ENCODE data around the gene STPG1.

Gene STPG1

DNA sequence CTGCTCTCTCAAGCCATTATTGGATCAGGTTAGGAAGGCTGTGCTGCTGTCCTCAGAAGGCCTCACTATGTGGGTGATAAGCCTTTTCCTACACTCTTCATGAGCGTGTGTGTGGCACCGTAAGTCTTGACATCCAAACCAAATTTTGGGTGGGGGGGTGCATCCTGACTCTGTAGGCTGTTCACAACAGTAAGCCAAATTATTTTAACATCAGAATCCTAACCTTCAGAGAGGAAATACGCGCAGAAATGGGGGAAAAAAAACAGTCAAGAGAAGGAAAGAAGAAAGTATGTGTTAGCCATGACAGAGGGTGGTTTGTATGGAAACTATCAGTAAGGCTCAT, 21.0 kb downstream of the STPG1 start:
- DNase-seq: no peak

- peak; percentile 15 to 40 for DNase-seq
Measured at GRCh38 chr1:24391882-24392603, 21.5 kb downstream of the STPG1 start.

DNA sequence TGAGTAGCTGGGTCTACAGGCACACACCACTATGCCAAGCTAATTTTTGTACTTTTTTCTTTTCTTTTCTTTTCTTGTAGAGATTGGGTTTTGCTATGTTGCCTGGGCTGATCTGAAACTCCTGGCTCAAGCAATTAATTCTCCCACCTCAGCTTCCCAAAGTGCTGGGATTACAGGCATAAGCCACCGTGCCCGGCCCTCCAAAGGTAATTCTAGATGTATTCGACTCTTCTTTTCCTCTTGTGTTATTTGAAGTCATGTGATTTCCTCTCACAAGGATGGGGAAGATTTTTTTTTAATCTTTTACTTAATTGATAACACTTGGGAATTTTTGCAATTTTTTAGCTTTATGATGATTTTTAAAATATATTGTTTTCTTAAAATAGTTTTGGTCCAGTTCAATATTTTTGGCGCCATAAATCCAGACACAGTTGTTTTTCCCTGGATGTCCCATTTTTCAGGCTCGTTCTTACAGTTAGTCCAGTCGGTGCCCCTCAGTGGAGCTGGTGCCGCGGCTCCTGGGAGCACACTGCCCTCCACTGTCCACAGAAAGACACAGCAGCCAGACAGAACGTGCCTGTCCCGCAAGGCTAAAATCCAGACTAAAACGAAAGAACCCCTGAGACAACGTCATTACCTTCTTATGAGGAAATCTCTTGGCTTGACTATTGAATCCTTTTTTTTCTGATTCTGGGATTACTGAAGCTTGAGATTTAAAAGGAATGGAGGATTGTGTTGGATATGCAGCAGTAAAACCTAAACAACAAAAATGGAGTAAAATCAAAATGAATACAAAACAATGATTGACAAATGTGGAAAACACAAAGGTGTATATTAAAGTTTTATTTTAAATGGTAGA, 22.4 kb downstream of the STPG1 start:
- peak; percentile 69 to 74 for DNase-seq

DNA sequence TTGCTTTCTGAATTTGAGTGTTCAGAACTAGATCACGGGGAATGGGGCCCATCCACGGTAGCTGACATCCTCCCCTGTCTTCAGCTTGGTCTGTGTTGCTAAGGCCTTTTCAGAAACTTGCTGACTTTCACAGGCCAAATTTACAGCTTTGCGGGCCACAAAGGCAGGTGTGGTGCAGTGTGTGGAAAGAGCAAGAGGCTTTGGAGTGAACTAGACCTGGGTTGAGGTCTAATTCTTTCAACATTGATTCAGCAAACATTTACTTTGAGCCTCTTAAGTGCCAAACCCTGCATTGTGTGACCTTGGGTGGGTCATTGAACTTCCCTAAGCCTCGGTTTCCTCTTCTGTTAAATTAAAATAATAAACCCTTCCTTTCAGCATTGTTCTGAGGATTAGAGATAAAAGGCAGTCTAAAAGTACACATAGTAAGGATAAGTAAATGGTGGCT, 24.3 kb downstream of the STPG1 start:
- no peak for DNase-seq

DNA sequence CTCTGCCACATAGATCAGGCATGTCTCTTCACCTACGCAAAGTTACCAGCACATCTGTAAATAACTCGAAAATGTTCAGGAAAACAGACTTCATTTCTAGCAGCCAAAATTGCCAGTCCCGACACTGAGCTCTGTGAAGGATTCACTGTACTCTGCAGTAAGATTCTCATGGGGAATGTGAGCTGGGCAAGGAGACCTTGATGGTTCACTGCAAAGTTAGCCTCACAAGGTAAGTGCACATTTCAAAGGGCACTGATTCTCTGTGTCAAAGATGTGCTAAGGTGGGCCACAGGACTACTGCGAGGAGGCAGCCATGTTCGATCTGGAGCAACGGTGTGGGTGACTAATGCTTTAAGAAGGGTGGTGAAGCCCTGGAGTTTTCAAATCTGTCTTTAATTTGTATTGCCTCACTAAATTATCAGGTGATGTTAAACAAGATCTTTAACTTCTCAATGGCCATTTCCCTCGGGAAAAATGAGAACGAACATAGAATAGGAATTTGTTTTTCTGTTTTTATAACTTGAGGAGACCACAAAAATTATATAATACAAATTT, 25.2 kb downstream of the STPG1 start:
- no peak for DNase-seq

- no peak for DNase-seq
Measured at GRCh38 chr1:24387636-24388175, 25.9 kb downstream of the STPG1 start.

- no peak for DNase-seq
Measured at GRCh38 chr1:24386931-24387330, 26.7 kb downstream of the STPG1 start.

DNA sequence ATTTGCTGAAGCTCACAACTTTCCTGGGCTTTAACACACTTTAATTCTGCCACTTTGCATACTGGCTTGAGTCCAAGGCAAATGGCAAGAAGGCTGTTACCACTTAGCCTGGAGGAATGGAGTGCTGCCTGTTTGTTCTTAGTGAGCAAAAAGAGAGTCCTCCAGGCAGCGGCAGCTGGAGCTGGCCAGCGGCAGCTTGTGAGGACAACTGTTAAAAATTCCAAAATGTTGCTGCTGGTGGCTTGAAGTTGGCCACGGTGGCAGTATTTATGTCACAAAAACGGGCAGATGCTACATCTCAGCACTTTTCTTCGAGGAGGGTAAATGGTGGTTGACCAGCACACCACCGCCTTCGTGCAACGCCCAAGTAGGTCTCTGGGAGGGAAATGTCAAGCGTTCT, 27.3 kb downstream of the STPG1 start:
- no peak for DNase-seq

DNA sequence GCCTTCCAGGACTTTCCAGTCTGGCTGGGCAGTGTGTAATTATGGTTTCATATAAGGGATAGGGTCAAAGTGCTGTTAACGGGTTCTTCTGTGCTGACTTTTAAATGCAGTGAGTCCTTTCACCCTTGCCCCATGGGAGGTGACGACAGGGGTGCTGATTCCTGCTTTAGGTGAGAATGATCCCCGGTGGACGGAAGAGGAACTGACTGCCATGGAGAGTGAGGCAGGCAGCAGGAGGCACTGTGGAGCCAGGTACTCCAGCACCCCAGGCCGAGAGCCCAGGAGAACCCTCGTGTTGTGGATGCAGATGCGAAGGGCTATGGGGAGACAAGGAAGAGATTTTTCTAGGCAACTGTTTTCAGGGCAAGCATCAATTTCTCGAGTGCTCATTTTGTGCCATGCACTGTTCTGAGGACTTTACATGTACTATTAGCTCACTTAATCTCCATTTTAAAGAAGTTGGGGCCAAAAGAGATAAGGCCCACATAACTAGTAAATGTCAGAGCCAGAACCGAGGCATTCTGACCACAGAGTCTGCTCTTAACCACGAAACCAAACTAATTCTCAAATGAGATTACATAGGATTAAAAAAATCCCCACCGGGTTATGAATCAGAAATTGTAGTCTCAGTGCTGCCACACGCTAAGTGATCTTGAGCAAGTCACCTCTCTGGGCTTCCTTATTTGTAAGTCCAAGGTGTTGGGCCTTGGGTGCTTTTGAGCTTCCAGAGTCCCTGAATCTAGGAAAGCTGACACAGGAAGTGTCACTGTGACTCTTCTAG, 28.2 kb downstream of the STPG1 start:
- DNase-seq: no peak

- no peak for DNase-seq
Measured at GRCh38 chr1:24384251-24385090, 29.1 kb downstream of the STPG1 start.

- no peak for DNase-seq
Measured at GRCh38 chr1:24383381-24383940, 30.1 kb downstream of the STPG1 start.

DNA sequence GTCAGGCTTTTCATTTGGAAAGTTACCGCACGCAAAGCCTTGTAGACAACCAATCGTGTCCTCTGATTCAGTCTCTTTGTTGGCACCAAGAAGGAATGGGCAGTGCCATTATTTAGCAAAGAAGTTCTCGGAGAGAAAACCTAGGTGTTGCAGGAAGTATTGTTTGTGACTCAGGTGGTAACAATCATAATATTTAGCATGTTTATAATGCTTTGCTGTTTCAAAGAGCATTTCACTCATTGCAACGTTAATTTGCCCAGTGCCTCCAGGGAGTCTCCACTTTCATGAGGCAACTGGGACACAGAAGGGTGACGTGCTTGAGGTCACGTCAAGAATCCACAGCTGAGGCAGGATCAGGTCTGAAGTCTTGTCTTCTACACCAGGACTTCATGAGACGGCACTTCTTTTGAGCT, 31.4 kb downstream of the STPG1 start:
- DNase-seq: no peak

GRCh38 chr1:24381256-24381655, 32.3 kb downstream of the STPG1 start:
- no peak for DNase-seq

DNA sequence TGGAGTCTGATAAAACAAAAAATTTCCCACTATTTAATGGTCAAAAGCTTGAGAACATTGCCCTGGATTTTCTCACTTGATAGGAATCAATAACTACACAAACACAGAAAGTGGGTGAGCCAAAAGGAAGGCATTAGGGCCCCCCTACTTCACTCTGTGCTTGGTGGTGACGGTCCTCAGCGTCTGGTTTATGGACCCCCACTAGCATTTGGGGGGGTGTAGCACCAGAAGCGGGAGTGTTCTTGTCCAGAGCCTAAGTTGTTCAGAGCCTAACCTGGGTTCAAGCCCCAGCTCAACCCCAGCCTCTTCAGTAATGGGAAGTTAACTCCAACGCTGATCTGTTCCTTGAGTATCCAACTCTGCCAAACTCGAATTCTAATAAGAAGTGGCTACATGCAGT, 33.1 kb downstream of the STPG1 start:
- DNase-seq: no peak

DNA sequence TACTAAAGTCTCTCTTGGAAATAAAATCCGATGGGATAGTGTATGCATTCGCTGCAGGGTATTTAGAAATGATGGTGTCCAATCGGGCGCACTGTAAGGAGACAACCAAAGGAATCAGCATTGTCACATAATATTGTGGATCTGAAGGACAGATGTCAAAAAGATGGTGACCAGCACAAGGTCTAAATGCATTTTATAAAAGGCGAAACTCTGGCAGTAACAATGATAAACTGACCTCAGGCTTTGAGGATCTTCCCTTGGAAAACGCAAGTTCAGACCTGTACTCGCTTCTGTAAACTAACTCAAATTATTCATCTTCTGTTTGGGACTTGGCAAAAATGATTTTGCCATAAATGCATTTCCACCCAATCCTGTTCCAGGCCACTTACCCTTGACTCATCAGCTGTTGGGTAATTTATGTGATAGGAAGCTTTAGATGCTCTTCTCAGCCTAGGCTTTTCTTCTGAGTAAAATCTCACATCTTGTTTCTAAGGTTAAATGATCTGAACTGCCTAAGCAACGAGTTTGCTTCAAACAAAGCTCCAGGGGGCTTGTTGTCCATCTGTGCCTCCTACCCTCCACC, 33.8 kb downstream of the STPG1 start:
- no peak for DNase-seq

DNA sequence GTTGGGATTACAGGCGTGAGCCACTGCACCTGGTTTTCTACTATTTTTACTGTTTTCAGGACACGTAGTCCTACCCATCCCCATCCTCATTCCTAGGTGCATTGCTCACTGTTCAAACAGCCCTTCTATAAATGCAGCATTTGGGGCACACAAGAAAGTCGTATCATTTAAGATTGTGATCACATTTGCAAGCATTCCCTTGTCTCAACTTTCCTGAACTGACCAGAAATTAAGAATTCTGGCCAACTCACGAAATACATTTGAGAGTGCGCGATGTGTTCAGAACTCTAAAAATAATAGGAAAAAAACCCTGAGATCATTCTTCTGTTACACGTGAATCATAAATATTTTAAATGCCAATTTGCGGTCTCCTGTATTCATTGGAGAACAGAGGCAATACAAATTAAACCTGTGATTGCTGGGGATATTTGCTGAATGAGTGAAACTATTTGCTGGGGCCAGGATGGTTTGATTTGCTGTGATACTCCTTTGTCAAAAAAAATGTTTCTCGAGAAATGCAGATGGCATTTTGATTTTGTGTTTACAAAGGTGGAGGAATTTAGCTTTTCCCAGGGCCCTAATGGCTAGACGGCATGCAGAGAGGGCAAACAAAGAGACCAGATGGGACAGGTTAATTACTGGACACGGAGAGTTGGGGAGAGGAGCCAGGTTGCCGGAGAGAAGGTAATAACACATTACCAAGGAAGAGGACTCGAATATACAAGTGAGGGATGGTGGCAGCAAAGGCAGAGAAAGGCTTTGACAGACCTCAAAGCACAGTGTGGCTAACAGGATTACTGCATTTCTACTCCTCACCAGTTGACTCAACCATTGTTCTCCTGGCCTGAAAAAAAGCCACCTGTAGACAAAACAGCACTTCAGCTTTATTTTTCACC, 38.4 kb downstream of the STPG1 start:
- peak; percentile 90 to 98 for DNase-seq

DNA sequence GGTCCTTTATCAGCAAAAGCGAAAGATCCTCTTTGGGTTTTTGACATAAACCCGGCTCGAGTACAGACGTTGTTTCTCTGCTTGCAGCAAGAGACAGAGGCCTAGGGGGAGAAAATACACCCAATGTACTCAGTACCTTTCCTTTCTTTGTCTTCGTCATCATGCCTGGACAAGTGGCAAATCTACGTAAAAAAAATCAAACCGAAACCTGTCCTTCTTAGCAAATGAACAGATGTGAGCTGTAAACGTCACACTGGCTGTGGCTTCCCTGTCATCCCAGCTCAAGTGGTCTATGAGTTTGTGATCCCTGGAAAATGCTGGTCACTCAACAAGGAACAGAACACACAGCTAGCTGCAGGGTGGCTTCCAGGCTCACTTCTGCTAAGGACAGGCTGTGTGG, 39.9 kb downstream of the STPG1 start:
- no peak for DNase-seq

GRCh38 chr1:24373044-24373443, 40.5 kb downstream of the STPG1 start:
- DNase-seq: no peak

- peak; percentile 73 to 74 for DNase-seq
Measured at GRCh38 chr1:24369801-24370200, 43.8 kb downstream of the STPG1 start.

DNA sequence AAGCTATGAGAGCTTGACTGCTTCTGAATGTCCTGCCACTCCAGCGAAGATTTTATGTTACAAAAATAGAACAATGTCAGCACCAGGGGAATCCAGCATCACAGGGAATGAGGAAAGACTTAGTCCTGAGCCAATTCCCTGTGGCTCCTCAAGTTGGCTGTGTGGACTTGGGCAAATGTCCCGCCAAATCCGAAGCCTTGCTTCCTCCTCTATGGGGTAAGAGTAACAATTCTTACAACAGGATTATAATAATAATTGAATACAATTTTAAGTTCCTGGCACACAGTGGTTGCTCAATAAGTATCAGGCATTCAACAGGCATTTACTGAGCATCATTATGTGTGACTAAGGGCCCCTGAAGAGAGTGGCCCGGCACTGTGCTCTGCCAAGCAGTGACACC, 44.4 kb downstream of the STPG1 start:
- no peak for DNase-seq

All from cerebellar nuclear complex (tissue), 1 donor.